Measurements from ENCODE around the gene KIF9.
A peak's percentile ranks its signal among the peaks of the same experiment; 100 is the strongest.

KIF9 gene

GRCh38 chr3:47227678-47228077 lies 54.9 kb downstream of the KIF9 start:
- Histone ChIP-seq H4K20me1 (ENCODE audit: insufficient read depth, low read length) (no peaks in the 10 kb centered on the region), H3K4me3 (ENCODE audit: low read length) (peak overlapping the region; percentile 41), H3K79me2 (ENCODE audit: low read length) (no peaks in the 10 kb centered on the region), H3K9ac (ENCODE audit: low read length) (peak overlapping the region; percentile 20; the same call in 1 of the 2 replicates), H3K4me1 (ENCODE audit: low read length) (peaks cover 35% of the 10 kb centered on the region), H3K27ac (ENCODE audit: low read length) (peak overlapping the region; percentile 3; the same call in 1 of the 2 replicates), H3K36me3 (replicated peaks; ENCODE audit: low read depth, low read length) (no peaks in the 10 kb centered on the region), H3K27me3 (ENCODE audit: low read depth, low read length) (0 out of 2 replicates have a peak, but pooled peaks cover 9% of the 10 kb centered on the region), H2AFZ (ENCODE audit: low read depth, low read length) (0 out of 2 replicates have a peak overlapping the region, but pooled peaks have one; percentile 4), H3K9me3 (ENCODE audit: insufficient read depth, low read length) (no peaks in the 10 kb centered on the region), H3K4me2 (ENCODE audit: low read length) (peak overlapping the region; percentile 59)
- TF ChIP-seq CTCF (IDR thresholded peaks at IDR 0.05; ENCODE audit: low read depth, low read length) (peak; percentile 16; the same call in 1 of the 2 replicates), EZH2phosphoT487 (IDR thresholded peaks at IDR 0.05; ENCODE audit: low read depth) (no peak)

- no peak for TF ChIP-seq EZH2phosphoT487 (IDR thresholded peaks at IDR 0.05; ENCODE audit: low read depth)
- TF ChIP-seq CTCF (IDR thresholded peaks at IDR 0.05; ENCODE audit: low read depth, low read length), result no peak
- Histone ChIP-seq H3K4me3 (ENCODE audit: low read length) (no peak overlapping the region), H3K9ac (ENCODE audit: low read length) (no peak overlapping the region), H3K27me3 (ENCODE audit: low read depth, low read length) (0 out of 2 replicates have a peak, but pooled peaks cover 9% of the 10 kb centered on the region), H3K36me3 (replicated peaks; ENCODE audit: low read depth, low read length) (no peaks in the 10 kb centered on the region), H3K79me2 (ENCODE audit: low read length) (no peaks in the 10 kb centered on the region), H2AFZ (ENCODE audit: low read depth, low read length) (no peak overlapping the region), H3K27ac (ENCODE audit: low read length) (no peak overlapping the region), H3K4me1 (ENCODE audit: low read length) (peaks cover 35% of the 10 kb centered on the region), H3K4me2 (ENCODE audit: low read length) (peak overlapping the region; percentile 31), H4K20me1 (ENCODE audit: insufficient read depth, low read length) (no peaks in the 10 kb centered on the region), H3K9me3 (ENCODE audit: insufficient read depth, low read length) (no peaks in the 10 kb centered on the region)
These were observed 57.2 kb downstream of the KIF9 start for GRCh38 chr3:47225310-47225906.

GRCh38 chr3:47223755-47224154 lies 58.8 kb downstream of the KIF9 start:
- no peak for TF ChIP-seq EZH2phosphoT487 (IDR thresholded peaks at IDR 0.05; ENCODE audit: low read depth)
- TF ChIP-seq CTCF (IDR thresholded peaks at IDR 0.05; ENCODE audit: low read depth, low read length), result no peak
- Histone ChIP-seq H3K36me3 (replicated peaks; ENCODE audit: low read depth, low read length) (no peaks in the 10 kb centered on the region), H3K4me3 (ENCODE audit: low read length) (no peak overlapping the region), H4K20me1 (ENCODE audit: insufficient read depth, low read length) (no peaks in the 10 kb centered on the region), H3K27me3 (ENCODE audit: low read depth, low read length) (0 out of 2 replicates have a peak, but pooled peaks cover 9% of the 10 kb centered on the region), H2AFZ (ENCODE audit: low read depth, low read length) (no peak overlapping the region), H3K9ac (ENCODE audit: low read length) (no peak overlapping the region), H3K79me2 (ENCODE audit: low read length) (no peaks in the 10 kb centered on the region), H3K4me1 (ENCODE audit: low read length) (peaks cover 32% of the 10 kb centered on the region), H3K9me3 (ENCODE audit: insufficient read depth, low read length) (no peaks in the 10 kb centered on the region), H3K27ac (ENCODE audit: low read length) (no peak overlapping the region), H3K4me2 (ENCODE audit: low read length) (no peak overlapping the region)

GRCh38 chr3:47221798-47222197 lies 60.8 kb downstream of the KIF9 start:
- Histone ChIP-seq H3K4me2 (ENCODE audit: low read length) (no peak overlapping the region), H3K36me3 (replicated peaks; ENCODE audit: low read depth, low read length) (no peaks in the 10 kb centered on the region), H2AFZ (ENCODE audit: low read depth, low read length) (no peak overlapping the region), H3K4me1 (ENCODE audit: low read length) (peaks cover 12% of the 10 kb centered on the region), H3K79me2 (ENCODE audit: low read length) (no peaks in the 10 kb centered on the region), H3K9ac (ENCODE audit: low read length) (no peak overlapping the region), H3K9me3 (ENCODE audit: insufficient read depth, low read length) (no peaks in the 10 kb centered on the region), H3K27me3 (ENCODE audit: low read depth, low read length) (0 out of 2 replicates have a peak, but pooled peaks cover 9% of the 10 kb centered on the region), H4K20me1 (ENCODE audit: insufficient read depth, low read length) (no peaks in the 10 kb centered on the region), H3K27ac (ENCODE audit: low read length) (no peak overlapping the region), H3K4me3 (ENCODE audit: low read length) (no peak overlapping the region)
- TF ChIP-seq EZH2phosphoT487 (IDR thresholded peaks at IDR 0.05; ENCODE audit: low read depth) (no peak), CTCF (IDR thresholded peaks at IDR 0.05; ENCODE audit: low read depth, low read length) (no peak)

All from OCI-LY3 (cell line).